ENCODE measurements around the gene MAFF.
"Not testable (repeated sequence)": the region's sequence is repeated elsewhere in the genome, so short reads cannot be mapped to it uniquely, and the experiment has no call there.

The MAFF gene

DNA sequence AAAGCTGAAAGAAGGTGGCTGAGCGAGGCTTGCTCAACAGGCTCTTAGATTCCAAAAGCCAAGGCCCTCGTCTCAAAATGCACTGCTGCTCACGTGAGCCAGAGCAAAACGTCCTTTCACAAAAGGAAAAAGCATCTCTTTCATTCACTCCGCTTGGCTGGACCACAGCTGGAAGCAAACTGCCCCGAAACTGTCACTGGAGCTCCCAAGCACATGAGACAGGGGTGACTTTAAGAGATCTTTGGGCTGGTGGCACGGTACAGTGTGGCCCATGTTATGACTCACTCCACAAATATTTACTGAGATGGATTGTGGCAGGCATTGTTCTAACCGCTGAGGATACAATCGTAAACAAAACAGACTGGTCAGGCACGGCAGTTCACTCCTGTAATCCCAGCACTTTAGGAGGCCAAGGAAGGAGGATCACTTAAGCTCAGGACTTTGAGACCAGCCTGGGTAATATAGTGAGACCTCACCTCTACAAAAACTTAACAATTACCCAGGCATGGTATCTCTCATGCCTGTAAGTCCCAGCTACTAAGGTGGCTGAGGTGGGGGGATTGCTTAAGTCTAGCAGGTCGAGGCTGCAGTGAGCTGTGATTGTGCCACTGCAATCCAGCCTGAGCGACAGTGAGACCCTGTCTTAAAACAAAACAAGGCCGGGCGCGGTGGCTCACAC, 23.7 kb upstream of the MAFF start:
- DNase-seq = no peak

DNA sequence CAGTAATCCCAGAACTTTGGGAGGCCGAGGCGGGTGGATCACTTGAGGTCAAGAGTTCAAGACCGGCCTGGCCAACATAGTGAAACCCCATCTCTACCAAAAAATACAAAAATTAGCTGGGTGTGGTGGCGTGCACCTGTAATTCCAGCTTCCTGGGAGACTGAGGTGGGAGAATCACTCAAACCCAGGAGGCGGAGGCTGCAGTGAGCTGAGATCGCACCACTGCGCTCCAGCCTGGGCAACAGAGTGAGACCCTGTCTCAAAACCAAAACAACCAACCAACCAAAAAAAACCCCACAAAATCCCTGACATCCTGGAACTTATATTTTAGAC, 23.2 kb upstream of the MAFF start:
- not testable (repeated sequence) for DNase-seq

DNA sequence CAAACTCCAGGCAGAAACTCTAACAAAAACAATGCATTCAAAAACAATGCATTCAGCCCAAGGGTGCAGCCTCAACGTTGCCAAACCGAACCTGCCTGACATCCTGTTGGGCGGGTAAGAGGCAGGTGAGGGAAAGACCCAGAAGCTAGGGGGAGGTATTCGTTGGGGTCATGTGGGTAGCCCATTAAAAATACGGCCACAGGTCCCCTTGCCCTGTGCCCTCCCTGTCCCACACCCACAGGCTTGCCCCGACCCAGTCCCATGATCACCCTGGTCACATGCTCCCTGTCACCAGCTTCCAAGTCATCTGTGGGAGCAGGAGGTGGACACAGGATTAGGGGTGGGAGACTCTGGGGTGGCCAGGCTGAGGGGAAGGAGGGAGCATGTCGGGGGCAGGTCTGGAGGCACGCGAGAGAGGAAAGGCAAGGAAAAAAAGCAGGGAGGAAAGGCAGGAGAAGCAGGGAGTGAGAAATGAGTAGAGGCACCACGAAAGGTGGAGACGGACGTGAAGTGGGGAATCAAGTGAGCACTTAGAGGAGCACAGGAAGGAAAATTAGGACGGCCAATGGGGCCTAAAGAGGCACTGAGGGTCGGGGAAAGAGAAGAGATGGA, 20.8 kb upstream of the MAFF start:
- no peak for DNase-seq

DNA sequence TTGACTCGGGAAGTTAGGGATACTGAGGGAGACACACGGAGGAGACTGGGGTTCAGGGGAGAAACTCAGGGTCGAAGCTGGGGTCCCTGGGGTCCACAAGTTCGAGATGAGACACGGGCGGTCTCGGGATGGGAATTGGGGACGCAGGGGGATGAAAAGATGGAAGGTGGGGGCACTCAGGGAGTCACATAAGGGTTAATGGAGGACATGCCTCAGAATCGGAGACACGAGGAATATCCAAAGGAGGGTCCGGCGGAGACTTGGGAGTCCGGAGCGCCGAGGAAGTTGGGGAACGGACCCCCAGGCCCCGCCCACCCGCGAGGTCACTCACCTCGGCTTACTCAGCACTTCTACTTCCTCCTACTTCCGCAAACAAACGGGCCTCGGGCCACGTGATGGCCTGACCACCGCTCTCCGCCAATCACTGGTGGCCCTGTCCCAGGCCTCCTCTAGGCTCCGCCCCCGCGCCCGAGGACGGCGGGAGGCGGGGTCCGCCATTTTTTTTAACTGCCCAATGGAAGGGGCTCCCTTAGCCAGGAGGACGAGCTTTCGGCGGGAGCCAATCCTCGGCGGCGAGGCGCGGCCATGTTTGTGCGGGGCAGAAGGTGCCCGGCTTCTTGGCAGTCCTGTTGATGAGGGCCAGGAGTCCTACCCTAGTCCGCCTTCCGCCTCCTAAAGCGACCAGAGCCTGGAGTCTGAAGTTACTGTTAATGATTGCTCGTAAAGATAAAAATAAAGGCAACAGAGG, 20.2 kb upstream of the MAFF start, which contains the start of gene PLA2G6:
Gene PLA2G6 (minus strand): TSS at position 378 of the 748 bp plus-strand sequence. CDS start 12,404 bp downstream, outside the sequence.
- DNase-seq = peak; percentile 99

- DNase-seq = no peak
Measured at GRCh38 chr22:38184788-38185187, 17.0 kb upstream of the MAFF start.

DNA sequence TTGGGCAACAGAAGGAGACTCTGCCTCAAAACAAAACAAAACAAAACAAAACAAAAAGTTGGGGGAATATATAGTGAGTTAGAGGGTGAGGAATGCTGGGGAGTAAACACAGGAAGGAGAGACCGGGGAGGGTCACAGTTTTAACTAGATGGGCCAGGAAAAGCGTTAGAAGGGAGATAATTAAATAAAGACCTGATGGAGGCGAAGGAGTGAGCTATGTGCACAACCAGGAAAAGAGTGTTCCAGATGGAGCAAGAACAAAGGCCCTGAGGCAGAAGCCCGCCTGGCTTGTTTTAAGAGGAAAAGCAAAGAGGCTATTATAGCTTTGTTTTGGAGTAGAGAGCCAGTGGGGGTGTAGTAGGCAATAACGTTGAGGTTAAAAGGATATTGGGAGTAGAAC, 15.4 kb upstream of the MAFF start:
- no peak for DNase-seq

- DNase-seq = no peak
Measured at GRCh38 chr22:38187413-38188212, 14.2 kb upstream of the MAFF start.

- no peak for DNase-seq
Measured at GRCh38 chr22:38189104-38189503, 12.7 kb upstream of the MAFF start.

DNA sequence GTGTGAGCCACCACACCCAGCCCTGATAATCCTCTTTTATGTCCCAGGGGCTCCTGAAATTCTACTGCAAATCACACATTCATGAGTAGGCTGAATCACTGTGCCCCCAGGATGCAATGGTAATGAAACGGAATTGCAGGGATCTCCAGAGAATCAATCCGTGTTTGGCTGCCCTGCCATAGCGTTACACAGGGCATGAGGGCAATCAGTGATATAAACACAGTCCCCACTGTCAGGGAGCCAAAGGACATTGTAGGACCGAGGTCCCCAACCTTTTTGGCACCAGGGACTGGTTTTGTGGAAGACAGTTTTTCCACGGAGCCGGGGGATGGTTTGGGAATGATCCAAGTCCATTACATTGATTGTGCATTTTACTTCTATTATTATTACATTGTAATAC, 11.2 kb upstream of the MAFF start:
- DNase-seq = no peak

- DNase-seq = no peak
Measured at GRCh38 chr22:38191055-38191454, 10.7 kb upstream of the MAFF start.

- no peak for DNase-seq
Measured at GRCh38 chr22:38191731-38192474, 9.9 kb upstream of the MAFF start.

- DNase-seq = no peak
Measured at GRCh38 chr22:38192475-38192863, 9.3 kb upstream of the MAFF start.

DNA sequence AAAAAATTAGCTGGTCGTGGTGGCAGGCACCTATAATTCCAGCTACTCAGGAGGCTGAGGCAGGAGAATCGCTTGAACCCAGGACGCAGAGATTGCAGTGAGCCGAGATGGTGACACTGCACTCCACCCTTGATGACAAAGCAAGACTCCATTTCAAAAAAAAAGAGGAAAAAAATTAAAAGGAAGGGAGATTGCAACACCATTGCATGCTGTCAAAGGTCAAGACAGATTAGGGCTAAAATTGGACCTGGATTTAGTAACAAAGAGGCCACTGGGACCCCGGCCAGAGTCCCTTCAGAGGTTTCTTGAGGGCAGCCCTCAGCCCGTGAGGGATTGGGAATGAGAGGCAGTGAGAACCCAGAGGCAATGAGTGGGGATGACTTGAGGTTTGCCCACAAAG, 8.2 kb upstream of the MAFF start:
- DNase-seq = no peak

DNA sequence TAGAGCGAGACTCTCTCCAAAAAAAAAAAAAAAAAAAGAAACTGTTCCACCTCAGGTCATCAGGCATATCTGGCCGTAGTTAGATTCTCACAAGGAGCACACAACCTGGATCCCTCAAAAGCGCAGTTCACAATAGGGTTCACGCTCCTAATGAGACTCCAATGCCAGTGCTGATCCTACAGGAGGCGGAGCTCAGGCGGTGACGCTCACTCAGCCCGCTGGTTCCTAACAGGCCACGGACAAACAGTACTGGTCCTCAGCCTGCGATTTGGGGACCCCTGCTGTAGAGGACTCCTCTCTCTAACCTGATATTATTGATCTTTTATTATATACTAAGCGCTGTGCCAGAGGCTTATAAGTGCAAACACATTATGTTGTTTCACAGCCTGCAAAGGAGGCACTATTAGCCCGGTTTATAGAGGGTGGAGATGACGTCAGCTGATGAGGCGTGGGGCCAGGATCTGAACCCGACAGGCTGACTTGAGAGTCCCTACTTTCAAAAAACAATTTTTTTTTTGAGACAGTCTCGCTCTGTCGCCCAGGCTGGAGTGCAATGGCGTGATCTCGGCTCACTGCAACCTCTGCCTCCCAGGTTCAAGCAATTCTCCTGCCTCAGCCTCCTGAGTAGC, 4.9 kb upstream of the MAFF start:
- DNase-seq = no peak

- no peak for DNase-seq
Measured at GRCh38 chr22:38199826-38200559, 1.8 kb upstream of the MAFF start.

DNA sequence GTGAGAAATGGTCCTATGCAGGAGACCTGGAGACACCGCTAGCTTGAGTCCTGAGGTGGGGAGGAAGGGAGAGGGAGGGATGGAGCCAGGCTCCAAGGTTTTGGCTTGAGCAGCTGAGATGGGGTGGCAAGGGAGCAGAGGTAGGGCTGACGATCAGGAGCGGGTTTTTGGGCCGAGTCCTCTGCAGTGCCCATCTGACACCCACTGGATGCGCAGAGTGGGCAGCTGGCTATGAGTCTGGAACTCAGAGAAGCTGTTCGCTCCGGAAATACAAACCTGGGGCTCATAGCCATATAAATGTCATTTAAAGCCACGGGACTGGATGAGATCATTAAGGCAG, 453 bp upstream of the MAFF start:
- DNase-seq = no peak

GRCh38 chr22:38202437-38203089, 769 bp downstream of the MAFF start:
- DNase-seq = peak; percentile 90

DNA sequence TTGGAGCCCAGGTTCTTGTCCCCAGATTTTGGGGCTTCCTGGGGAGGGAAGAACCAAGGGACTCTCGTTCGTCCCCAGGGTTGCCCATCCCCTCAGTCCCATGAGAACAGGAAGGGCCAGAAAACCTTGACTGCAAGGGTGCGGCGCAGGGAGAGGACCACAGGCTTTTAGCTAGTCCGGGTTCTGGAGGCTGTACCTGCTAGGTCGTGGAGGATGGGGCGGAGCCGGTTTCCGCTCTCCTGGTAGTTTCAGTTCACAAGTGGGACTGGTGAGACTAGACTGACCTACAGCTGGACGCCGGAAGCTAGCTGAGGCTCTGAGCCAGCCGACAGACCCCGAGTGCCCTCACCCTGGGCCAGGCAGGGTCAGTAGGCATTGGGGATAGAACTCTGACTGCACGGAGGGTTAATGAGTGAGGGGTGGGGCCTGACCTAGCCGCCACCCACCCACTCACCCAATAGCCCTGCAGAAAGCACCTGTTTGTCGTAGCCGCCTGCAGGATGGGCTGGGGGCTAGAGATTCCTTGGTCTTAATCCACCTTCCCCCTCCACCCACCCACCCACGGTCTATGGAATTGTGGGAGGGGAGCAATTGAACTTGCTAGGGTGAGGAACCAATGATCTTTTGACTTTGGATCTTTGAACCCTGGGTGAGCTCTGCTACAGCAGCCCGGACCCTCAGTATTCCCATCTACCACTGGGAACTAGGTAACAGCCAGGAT, 1.5 kb downstream of the MAFF start:
- peak; percentile 51 for DNase-seq

DNA sequence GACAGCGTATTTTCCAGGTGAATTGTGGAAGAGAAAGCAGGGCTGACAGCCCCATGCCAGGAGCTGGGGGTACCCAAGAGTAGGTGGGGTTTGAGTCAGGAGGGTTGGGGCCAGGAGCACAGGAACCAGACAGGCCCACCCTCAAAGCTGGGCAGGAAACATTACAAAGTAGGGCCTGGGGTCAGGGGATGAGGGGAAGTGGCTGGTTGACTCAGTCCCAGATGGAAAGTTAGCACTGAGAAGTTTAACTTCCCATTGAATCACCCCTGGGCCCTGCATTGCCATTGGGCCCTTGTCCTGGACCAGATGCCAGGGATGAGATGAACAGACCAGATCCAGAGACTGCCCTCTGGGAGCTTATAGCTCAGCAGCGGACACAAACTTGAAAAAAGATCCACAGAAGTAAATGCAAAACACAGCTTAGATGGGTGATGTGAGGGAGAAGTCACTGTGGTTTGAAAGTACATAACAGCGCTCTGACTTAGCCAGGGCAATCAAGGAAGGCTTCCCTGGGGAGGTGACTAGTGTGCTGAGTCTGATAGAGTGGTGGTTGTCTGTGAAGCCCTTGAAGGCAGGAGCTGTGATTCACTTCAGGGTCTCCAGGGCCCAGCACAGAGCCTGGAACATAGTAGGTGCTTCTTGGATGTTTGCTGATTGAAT, 2.2 kb downstream of the MAFF start:
- no peak for DNase-seq

DNA sequence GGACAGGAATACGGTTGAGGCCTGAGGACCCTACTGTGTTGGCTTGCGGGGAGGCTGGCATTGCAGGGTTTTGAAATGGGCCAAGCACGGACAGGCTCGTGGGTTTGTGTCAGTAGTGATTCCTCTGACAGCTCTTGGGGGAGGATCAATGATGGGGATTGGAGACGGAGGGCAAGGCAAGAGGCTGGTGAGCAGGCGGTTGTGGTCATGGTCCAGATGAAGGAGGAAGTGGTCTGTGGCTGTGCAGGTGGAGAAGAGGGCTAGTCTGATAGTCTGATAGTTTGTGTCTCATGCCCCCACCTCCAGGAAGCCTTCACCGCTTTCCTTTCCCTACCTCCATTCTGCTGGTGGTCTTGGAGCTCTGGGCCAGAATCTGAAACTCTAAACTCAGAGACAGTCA, 3.0 kb downstream of the MAFF start:
- no peak for DNase-seq
